Endometrial microvascular endothelial cells (primary cell): ENCODE data around the gene WDCP. TPM values are rescaled to one million over a fixed set of nuclear protein-coding genes. Genes with fewer than 3 reads are reported as not detected.
"Not testable (repeated sequence)": the region's sequence is repeated elsewhere in the genome, so short reads cannot be mapped to it uniquely, and the experiment has no call there.

Source experiments
- in situ Hi-C: cut with HindIII; loops from 2 replicates; pipeline ENCODE4 v1.10.0; 2017; ENCODE audit warnings: low sequenced_read_pairs, low pct_unique_long_range_greater_than_20kb; ENCODE audit errors: inconsistent ontology term
- total RNA-seq: library from RNA; depleted of rRNA; stranded (reverse); fragments of >200 nt; gene quantifications from one replicate; pipeline ENCODE4 v1.2.3, GENCODE V29; 2015; ENCODE audit errors: inconsistent ontology term

Gene WDCP
- total RNA-seq, 1 donor from 2014 or later = 19.2 TPM

DNA sequence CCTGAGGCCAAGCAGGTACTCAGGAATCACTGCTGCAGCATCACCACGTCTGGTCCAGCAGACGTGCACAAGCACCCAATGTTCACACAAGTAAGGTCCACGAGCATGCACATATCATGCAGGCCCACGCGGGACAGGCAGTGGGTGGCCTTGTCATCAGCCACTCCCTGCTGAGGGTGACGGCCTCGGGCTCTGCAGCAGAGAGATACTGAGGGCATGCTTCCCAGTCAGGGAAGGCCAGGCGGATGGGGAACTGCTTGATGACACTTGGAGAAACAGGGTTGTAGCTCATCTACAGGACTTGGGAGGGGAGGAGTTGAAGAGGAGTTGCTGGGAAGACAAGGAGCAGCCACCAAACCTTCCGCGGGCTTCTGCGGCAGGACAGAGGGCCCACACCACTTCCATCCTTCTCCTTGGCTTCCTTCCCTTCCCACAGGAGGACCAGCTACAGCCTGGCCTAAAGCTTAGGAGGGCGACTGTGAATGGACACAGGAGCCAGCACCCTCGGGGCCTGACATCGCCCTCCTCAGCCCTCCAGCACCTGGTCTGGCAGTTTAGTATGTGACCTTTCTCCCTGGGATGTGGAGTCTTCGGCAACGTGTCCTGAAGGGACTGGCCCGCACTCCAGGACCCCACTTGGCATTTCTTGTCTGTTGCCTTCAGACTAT is 22.1 kb downstream of the WDCP start:
- in situ Hi-C loops = no loop called here

DNA sequence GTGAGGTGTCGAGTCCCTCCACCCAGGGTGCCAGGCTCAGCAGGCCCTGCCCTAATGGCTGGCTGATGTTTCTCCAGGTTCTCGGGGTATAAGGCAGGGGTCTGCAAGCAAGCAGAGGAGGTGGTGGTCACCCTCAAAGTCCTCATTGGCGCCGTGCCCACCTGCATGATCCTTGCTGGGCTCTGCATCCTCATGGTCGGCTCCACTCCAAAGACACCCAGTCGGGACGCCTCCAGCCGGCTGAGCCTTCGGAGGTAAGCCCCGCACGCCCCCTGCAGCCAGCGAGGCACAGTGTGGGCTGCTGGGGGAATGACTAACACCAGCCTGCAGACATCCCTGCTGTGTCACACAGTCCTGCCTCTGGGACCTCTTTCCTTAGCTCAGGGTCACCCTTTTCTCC is 23.2 kb downstream of the WDCP start:
- in situ Hi-C loops = no loop called here

GRCh38 chr2:24022975-24023575 is 24.1 kb downstream of the WDCP start:
- in situ Hi-C loops = no loop called here

DNA sequence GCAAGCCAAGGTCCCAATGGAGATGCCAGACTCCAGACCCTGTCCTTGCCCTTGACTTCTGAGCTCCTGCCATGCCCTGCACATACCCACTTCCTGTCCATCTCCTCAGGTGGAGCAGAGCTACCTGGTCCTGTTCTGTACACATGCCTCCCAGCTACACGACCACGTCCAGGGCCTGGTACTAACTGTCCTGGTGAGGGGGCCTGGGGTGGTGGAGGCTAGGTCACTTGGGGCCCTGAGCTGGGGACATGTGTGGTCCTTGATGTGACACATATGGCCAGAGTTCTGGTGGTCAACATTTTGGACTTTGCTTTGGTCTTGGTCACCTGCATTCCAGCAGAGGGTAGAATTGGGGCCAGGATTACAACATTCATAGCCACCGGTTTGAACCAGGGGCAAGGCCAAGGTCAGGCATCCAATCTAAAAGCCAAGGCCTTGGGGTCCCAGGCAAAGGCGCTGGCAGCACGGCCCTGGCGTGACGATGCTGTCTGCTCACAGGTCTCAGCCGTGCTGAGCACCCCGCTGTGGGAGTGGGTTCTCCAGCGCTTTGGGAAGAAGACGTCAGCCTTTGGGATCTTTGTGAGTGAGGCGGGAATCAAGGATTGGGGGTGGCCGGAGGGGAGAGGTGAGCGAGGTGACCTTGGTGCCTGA is 24.7 kb downstream of the WDCP start:
- in situ Hi-C loops = no loop called here

- in situ Hi-C loops = no loop called here
These were observed 25.8 kb downstream of the WDCP start for GRCh38 chr2:24021122-24021998.

DNA sequence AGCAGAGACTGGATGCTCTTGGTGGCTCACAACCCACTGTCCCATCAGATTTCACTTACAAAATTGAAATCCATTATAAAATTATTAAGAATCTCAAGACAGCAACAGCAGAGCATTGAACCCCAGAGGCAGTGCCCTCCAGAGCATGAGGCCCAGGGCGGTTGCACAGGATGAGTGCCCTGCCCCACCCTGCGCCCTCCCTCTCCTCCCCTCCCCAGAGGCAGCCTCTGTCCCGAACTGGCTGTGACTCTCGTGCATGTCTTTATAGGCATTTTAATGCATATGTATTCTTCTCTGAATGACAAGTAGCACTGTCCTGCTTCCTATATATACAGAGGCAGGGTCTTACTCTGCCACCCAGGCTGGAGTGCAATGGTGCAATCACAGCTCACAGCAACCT is 26.9 kb downstream of the WDCP start:
- in situ Hi-C loops = no loop called here

DNA sequence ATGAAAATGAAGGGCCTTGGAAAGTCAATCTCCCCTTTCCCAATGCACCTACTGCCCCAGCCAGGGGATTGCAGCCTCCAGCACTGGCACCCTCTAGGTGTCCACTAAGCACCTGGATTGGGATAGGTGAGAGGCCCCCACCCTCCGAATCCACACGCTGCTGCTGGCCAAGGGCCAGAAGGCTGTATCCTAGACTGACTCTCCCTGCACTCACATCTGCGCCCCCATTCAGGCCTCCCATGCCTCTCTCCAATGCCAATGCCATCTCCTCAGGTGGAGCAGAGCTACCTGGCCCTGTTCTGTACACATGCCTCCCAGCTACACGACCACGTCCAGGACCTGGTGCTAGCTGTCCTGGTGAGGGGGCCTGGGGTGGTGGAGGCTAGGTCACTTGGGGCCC is 27.5 kb downstream of the WDCP start:
- in situ Hi-C loops = no loop called here

GRCh38 chr2:24018241-24018640 is 28.9 kb downstream of the WDCP start:
- in situ Hi-C loops = no loop called here

GRCh38 chr2:24017711-24018110 is 29.5 kb downstream of the WDCP start:
- in situ Hi-C loops = no loop called here

- in situ Hi-C loops = no loop called here
These were observed 30.1 kb downstream of the WDCP start for GRCh38 chr2:24016853-24017703.

DNA sequence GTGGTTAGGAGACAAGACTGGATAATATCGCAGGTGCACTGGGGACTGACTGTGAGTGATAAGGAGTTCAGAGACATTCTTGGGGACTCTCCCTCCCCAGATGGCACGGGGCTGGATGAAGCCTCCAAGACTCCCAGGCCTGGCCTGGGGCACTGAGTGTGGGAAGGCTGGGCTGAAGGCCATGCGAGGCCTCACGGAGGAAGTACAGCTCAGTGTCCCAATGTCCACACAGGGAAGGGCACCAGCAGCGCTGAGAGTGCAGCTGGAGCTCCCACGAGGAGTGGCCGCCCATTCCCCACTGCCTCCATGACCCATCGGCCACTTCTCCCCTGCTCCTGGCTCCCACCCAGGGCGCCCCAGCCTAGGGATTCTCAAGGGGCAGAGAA is 30.8 kb downstream of the WDCP start:
- in situ Hi-C loops = no loop called here

DNA sequence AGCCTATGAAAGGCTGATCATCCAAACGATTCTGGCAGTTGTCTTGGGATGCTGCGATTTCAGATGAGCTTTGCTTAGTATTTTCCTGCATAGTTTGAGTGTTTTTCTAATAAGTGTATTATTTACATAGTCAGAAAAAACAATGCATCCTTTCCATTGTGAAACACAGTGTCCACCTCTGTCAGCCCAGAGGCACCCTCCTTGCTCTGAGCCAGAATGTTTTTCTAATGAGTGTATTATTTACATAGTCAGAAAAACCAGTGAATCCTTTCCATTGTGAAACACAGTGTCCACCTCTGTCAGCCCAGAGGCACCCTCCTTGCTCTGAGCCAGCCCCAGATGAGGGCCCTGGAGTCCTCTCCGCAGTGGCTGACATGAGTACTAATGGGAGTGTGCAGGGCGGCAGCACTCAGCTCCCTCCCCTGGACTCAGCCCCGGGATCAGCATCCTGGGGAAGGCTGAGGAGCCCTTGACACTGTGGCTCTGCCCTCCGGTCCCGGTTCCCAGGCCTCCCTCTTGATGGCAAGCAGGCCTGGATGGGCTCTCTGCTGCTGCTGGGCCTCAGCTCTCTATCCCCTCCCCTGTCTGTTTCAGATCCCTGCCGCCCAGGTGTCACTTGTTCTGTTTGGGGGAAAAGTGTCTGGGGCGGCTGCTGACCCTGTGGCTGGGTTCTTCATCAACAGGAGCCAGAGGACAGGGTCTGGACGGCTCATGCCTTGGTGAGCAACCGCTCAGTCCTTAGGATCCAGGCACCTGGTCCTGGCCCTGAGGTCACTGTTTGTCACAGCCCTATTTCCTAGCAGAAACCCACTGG is 31.4 kb downstream of the WDCP start:
- in situ Hi-C loops = no loop called here

DNA sequence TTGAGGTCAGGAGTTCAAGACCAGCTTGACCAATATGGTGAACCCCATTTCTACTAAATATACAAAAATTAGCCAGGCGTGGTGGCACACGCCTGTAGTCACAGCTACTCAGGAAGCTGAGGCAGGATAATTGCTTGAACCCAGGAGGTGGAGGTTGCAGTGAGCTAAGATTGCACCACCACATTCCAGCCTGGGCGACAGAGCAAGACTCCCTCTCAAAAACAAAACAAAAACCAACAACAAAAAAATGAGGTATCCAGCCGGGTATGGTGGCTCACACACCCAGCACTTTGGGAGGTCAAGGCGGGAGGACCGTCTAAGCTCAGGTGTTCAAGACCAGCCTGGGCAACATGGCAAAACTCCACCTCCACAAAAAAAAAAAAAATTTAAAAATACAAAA is 32.3 kb downstream of the WDCP start:
- in situ Hi-C loops = not testable (repeated sequence)

GRCh38 chr2:24012521-24013188 is 34.5 kb downstream of the WDCP start:
- in situ Hi-C loops = no loop called here

GRCh38 chr2:24011250-24012104 is 35.7 kb downstream of the WDCP start:
- in situ Hi-C loops = no loop called here

GRCh38 chr2:24010477-24011249 is 36.5 kb downstream of the WDCP start:
- in situ Hi-C loops = no loop called here
